ENCODE measurements around the gene EVI5.

- TF ChIP-seq CTCF (IDR thresholded peaks at IDR 0.05) (no peak), POLR2A (IDR thresholded peaks at IDR 0.05) (no peak)
Measured at GRCh38 chr1:92583821-92584760, 200.8 kb downstream of the EVI5 start.

Data from tibial nerve (tissue), 3 donors.